DOHH2 (cell line): Measurements from ENCODE around the gene TCP10L.
"Not testable (repeated sequence)": the region's sequence is repeated elsewhere in the genome, so short reads cannot be mapped to it uniquely, and the experiment has no call there.

Experiments used
- H3F3A ChIP-seq: fragments of 200-600 bp; sonication (generic), shearing (Covaris generic); 2 replicates; pipeline ENCODE4 v1.6.0; 2016; ENCODE audit warnings: antibody characterized with exemption, mild to moderate bottlenecking; ENCODE audit not compliant: control insufficient read depth, insufficient read depth
- H3K27ac ChIP-seq: fragments of 200-600 bp; sonication (generic); 2 replicates; pipeline ENCODE4 v1.5.1; 2014; ENCODE audit warnings: low read depth, mild to moderate bottlenecking, low read length, moderate library complexity
- H3K27me3 ChIP-seq: fragments of 200-600 bp; sonication (generic); 2 replicates; pipeline ENCODE4 v1.6.1; 2014; ENCODE audit warnings: mild to moderate bottlenecking, low read length, mixed read lengths; ENCODE audit not compliant: control insufficient read depth
- H3K36me3 ChIP-seq: fragments of 200-600 bp; sonication (generic); 2 replicates; pipeline ENCODE4 v1.6.1; 2014; ENCODE audit warnings: mild to moderate bottlenecking, low read length, moderate library complexity, mixed read lengths; ENCODE audit not compliant: control insufficient read depth
- H3K4me1 ChIP-seq: fragments of 200-600 bp; sonication (generic); 2 replicates; pipeline ENCODE4 v1.6.1; 2014; ENCODE audit warnings: mild to moderate bottlenecking, low read length, mixed read lengths; ENCODE audit not compliant: control insufficient read depth
- H3K4me2 ChIP-seq: fragments of 200-600 bp; sonication (generic); 2 replicates; pipeline ENCODE4 v1.6.0; 2014; ENCODE audit warnings: mild to moderate bottlenecking, low read length, moderate library complexity
- H3K4me3 ChIP-seq: fragments of 200-600 bp; sonication (generic); 2 replicates; pipeline ENCODE4 v1.5.1; 2014; ENCODE audit warnings: mild to moderate bottlenecking, low read length, mixed read lengths
- H3K79me2 ChIP-seq: fragments of 200-600 bp; sonication (generic); 2 replicates; pipeline ENCODE4 v1.6.1; 2014; ENCODE audit warnings: mild to moderate bottlenecking, low read length, mixed read lengths; ENCODE audit not compliant: control insufficient read depth
- H3K9me2 ChIP-seq: fragments of 200-600 bp; sonication (generic); replicated peaks from 2 replicates; pipeline ENCODE4 v1.6.1; 2014; ENCODE audit warnings: mild to moderate bottlenecking, low read length, mixed read lengths; ENCODE audit not compliant: control insufficient read depth
- H3K9me3 ChIP-seq: fragments of 200-600 bp; sonication (generic); 2 replicates; pipeline ENCODE4 v1.6.1; 2014; ENCODE audit warnings: antibody characterized with exemption, low read length, mixed read lengths; ENCODE audit not compliant: control insufficient read depth, insufficient read depth
- H4K20me1 ChIP-seq: fragments of 200-600 bp; sonication (generic); 2 replicates; pipeline ENCODE4 v1.6.0; 2014; ENCODE audit warnings: low read depth, mild to moderate bottlenecking, antibody characterized with exemption, low read length, moderate library complexity; ENCODE audit not compliant: control insufficient read depth, insufficient read depth
- CTCF ChIP-seq: fragments of 200-600 bp; sonication (generic); IDR thresholded peaks from one replicate; pipeline ENCODE4 v1.5.1; 2014; ENCODE audit warnings: antibody characterized with exemption, mild to moderate bottlenecking, low read depth, low read length; ENCODE audit not compliant: poor library complexity, severe bottlenecking
- EZH2phosphoT487 ChIP-seq: fragments of 200-600 bp; sonication (generic); IDR thresholded peaks from 2 replicates; pipeline ENCODE4 v1.6.1; 2017; ENCODE audit warnings: borderline replicate concordance, mild to moderate bottlenecking, antibody characterized with exemption, low read length, moderate library complexity, mixed read lengths

The TCP10L gene

GRCh38 chr21:32534113-32534512 lies 51.2 kb downstream of the TCP10L start:
- no peak overlapping the region for H3K4me3 ChIP-seq
- H3K4me1 ChIP-seq = no peaks in the 10 kb centered on the region
- no peaks in the 10 kb centered on the region for H3K9me3 ChIP-seq
- no peaks in the 10 kb centered on the region for H3F3A ChIP-seq
- no peak overlapping the region for H3K4me2 ChIP-seq
- H3K27ac ChIP-seq = no peak overlapping the region
- H3K27me3 ChIP-seq = no peaks in the 10 kb centered on the region; the same call in 1 of the 2 replicates
- no peaks in the 10 kb centered on the region for H3K36me3 ChIP-seq
- no peaks in the 10 kb centered on the region for H3K79me2 ChIP-seq
- no peaks in the 10 kb centered on the region for H4K20me1 ChIP-seq
- H3K9me2 ChIP-seq = no peaks in the 10 kb centered on the region
- TF ChIP-seq CTCF = no peak
- TF ChIP-seq EZH2phosphoT487 = no peak

DNA sequence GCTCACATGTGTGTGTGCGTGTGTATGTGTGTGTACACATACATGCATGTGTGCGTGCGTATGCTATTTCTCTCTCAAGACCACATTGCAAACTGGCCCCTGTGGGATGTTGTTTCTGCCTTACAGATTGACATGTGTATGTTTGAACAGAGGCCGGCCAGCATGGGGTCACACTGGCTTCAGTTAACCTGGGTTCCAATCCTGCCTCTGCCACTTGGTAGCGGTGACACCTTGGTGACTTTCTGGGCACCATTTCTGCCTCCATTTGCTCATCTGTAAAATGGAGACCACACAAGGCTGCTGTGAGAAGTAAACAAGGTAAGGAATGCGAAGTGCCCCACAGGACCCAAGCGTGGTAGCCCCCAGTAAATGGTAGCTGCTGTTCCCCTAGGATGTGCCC lies 51.7 kb downstream of the TCP10L start:
- H3K36me3 ChIP-seq = no peaks in the 10 kb centered on the region
- no peaks in the 10 kb centered on the region; the same call in 1 of the 2 replicates for H3K27me3 ChIP-seq
- no peak overlapping the region for H3K4me2 ChIP-seq
- H4K20me1 ChIP-seq = no peaks in the 10 kb centered on the region
- no peak overlapping the region for H3K4me3 ChIP-seq
- H3F3A ChIP-seq = no peaks in the 10 kb centered on the region
- H3K79me2 ChIP-seq = no peaks in the 10 kb centered on the region
- H3K27ac ChIP-seq = no peak overlapping the region
- H3K9me2 ChIP-seq = no peaks in the 10 kb centered on the region
- TF ChIP-seq CTCF (no peak), EZH2phosphoT487 (no peak)
- no peaks in the 10 kb centered on the region for H3K9me3 ChIP-seq
- H3K4me1 ChIP-seq = no peaks in the 10 kb centered on the region

DNA sequence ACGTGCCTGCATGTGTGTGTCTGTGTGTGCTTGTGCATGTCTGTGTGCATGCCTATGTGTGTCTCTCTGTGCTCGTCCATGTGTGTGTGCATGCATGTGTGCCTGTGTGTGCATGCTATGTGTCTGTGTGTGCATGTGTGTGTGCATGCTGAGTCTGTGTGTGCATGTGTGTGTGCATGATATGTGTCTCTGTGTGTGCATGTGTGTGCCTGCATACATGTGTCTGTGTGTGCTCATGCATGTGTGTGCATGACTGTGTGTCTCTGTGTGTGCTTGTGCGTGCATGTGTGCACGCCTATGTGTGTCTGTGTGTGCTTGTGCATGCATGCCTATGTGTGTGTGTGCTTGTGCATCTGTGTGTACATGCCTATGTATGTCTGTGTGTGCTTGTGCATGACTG lies 52.3 kb downstream of the TCP10L start:
- no peaks in the 10 kb centered on the region for H3K36me3 ChIP-seq
- H3F3A ChIP-seq = no peaks in the 10 kb centered on the region
- H3K4me2 ChIP-seq = no peak overlapping the region
- H3K79me2 ChIP-seq = no peaks in the 10 kb centered on the region
- no peak for TF ChIP-seq CTCF
- no peak for TF ChIP-seq EZH2phosphoT487
- H3K27me3 ChIP-seq = no peaks in the 10 kb centered on the region
- no peak overlapping the region for H3K4me3 ChIP-seq
- no peaks in the 10 kb centered on the region for H3K4me1 ChIP-seq
- H3K9me3 ChIP-seq = no peaks in the 10 kb centered on the region
- H3K9me2 ChIP-seq = no peaks in the 10 kb centered on the region
- H3K27ac ChIP-seq = no peak overlapping the region
- no peaks in the 10 kb centered on the region for H4K20me1 ChIP-seq

DNA sequence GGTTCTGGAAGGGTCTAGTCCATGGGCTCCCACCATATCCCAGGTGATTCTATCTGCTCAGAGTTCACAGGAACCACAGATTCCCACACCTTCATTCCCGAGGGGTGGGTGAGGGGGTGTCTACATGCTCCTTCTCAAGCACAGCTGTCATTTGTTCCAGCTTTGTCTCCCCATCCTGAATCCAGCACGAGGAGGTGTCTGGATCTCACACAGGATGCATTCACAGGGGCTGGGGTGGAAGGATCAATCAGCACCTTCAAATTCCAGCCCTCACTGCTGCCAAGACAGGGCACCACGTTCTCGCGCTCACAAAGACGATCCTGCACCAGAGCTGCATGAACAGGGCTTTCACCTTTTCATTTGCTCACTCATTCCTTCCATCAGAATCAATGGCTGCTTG lies 52.7 kb downstream of the TCP10L start:
- Histone ChIP-seq H3K9me2 (no peaks in the 10 kb centered on the region), H4K20me1 (no peaks in the 10 kb centered on the region), H3F3A (no peaks in the 10 kb centered on the region), H3K9me3 (no peaks in the 10 kb centered on the region), H3K4me2 (no peak overlapping the region), H3K27ac (no peak overlapping the region), H3K4me1 (no peaks in the 10 kb centered on the region), H3K79me2 (no peaks in the 10 kb centered on the region), H3K36me3 (no peaks in the 10 kb centered on the region), H3K27me3 (no peaks in the 10 kb centered on the region), H3K4me3 (no peak overlapping the region)
- TF ChIP-seq EZH2phosphoT487 (no peak), CTCF (no peak)

GRCh38 chr21:32531561-32531960 lies 53.8 kb downstream of the TCP10L start:
- H3K4me1 ChIP-seq, H3K9me2 ChIP-seq, H3K79me2 ChIP-seq, H3K4me3 ChIP-seq, H3K9me3 ChIP-seq, H4K20me1 ChIP-seq, H3K27ac ChIP-seq, H3K27me3 ChIP-seq, H3K36me3 ChIP-seq, H3K4me2 ChIP-seq, H3F3A ChIP-seq: not testable (repeated sequence)
